ENCODE data around the gene MAGEA6.

- TF ChIP-seq POLR2A (IDR thresholded peaks at IDR 0.05) (no peak), CTCF (IDR thresholded peaks at IDR 0.05) (no peak), POLR2AphosphoS5 (IDR thresholded peaks at IDR 0.05) (no peak)
These were observed 30.9 kb downstream of the MAGEA6 start for GRCh38 chrX:152738560-152738959.
